Stimulated activated CD8-positive, alpha-beta memory T cell treated with anti-CD3 and anti-CD28 coated beads, Interleukin-2, amount 100 ng/mL, for 48 hours (primary cell): ENCODE data around the gene ASRGL1.
"Not testable (repeated sequence)": the region's sequence is repeated elsewhere in the genome, so short reads cannot be mapped to it uniquely, and the experiment has no call there.

ENCODE experiments used
- DNase-seq, 2 donors: peaks; one replicate each; pipeline ENCODE4 v3.0.0-alpha.2; 2020; ENCODE audit warnings: low read depth in 2 of 2

Gene ASRGL1

DNA sequence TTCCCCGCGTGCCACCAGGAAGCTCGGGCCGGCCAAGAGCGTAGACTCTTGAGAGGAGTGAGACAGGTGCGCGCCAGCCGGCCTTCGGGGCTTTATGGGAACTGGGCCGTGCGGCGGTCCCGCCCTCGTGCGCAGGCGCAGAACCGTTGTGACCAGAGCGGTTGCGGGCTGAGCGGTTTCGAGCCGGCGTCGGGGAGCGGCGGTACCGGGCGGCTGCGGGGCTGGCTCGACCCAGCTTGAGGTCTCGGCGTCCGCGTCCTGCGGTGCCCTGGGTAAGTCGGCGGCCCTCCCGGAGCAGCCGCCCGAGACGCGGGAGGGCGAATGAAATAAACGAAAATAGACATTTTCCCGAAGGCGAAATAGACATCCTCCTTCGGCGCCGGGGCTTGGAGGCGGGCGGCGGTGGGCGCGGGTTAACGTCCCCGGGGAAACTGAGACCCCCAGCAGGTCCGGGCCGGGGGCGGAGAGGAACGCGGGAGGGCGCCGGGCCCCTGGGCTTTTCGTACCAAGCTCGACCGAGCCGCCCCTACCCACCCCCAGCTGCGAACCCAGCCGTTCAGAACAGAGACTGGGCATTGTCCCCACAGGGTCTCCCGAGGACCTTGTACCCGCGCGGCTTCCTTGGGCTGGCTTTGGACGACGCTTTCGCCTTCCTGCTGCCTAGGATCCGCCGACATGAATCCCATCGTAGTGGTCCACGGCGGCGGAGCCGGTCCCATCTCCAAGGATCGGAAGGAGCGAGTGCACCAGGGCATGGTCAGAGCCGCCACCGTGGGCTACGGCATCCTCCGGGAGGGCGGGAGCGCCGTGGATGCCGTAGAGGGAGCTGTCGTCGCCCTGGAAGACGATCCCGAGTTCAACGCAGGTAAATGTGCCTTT lies at the start of gene ASRGL1:
TSS of gene ASRGL1 (plus strand) at position 146 of the 879 bp plus-strand sequence. CDS start at position 676, 530 bp downstream.
- DNase-seq = peak; percentile 63 to 65

- no peak for DNase-seq
These were observed 41.7 kb upstream of the ASRGL1 start for GRCh38 chr11:62295504-62295903.

DNA sequence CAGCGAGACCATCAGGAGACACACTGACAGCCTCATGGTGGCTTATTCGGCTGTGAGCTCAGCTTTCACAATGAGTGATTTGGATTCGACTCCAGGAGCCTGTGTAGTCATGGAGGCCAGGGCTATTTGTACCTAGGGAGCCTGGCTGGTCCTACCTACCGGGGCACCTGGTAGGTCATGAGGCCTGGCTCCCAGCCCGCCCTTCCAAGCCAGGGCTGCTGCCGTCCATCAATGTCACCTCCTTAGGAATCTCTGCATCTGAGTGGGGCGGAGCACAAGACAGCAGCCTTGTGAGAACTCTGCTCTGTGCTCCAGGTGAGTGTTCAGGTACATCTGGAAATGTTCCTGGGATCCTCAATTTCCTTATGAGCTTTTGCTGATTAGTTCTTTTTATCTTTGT lies 38.3 kb upstream of the ASRGL1 start, which contains the start of gene SCGB1D4:
TSS of gene SCGB1D4 (minus strand) at position 101 of the 400 bp plus-strand sequence. CDS start at position 36, 65 bp downstream.
- DNase-seq = no peak

DNA sequence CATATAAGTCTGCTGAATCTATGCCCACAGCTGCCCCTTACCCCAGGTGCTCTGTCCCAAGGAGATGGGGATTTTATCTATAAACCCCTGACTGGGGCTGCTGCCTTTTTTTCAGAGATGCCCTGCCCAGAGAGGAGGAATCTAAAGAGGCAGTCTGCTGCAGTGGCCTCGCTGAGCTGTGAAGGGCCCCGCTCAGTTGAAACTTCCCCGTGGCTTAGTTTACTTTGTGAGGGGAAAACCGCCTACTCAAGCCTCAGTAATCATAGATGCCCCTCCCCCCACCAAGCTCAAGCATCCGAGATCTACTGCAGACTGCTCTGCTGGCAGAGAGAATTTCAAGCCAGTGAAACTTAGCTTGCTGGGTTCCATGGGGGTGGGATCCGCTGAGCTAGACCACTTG lies 31.0 kb upstream of the ASRGL1 start:
- no peak for DNase-seq

DNA sequence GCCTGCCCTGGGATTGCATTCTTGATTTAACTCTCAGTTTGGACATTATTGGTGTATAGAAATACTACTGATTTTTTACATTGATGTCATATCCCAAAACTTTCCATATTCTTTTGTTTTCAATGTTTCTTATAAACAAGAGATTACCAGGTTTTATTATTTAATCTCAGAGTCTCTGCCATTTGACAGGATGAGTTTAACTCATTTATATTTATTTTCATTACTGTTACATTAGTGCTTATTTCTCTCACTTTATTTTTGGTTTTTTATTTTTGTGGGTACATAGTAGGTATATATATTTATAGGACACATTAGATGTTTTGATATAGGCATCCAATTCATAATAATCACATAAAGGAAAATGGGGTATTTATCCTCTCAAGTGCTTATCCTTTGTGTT lies 29.3 kb upstream of the ASRGL1 start:
- no peak for DNase-seq

DNA sequence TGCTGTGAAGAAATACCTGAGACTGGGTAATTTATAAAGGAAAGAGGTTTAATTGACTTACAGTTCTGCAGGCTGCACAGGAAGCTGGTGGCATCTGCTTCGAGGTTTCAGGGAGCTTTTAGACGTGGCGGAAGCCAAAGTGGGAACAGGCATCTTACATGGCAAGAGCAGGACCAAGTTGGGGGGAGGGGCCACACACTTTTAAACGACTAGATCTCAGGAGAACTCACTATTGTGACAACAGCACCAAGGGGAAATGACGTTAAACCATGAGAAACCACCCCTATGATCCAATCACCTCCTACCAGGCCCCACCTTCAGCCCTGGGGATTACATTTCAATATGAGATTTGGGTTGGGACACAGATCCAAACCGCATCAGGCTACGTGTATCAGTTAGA lies 27.3 kb upstream of the ASRGL1 start:
- no peak for DNase-seq

GRCh38 chr11:62315431-62315830 lies 21.8 kb upstream of the ASRGL1 start:
- DNase-seq = no peak

- no peak for DNase-seq
These were observed 14.7 kb upstream of the ASRGL1 start for GRCh38 chr11:62322524-62322923.

GRCh38 chr11:62324731-62325556 lies 12.3 kb upstream of the ASRGL1 start:
- DNase-seq = peak; percentile 38 to 61

DNA sequence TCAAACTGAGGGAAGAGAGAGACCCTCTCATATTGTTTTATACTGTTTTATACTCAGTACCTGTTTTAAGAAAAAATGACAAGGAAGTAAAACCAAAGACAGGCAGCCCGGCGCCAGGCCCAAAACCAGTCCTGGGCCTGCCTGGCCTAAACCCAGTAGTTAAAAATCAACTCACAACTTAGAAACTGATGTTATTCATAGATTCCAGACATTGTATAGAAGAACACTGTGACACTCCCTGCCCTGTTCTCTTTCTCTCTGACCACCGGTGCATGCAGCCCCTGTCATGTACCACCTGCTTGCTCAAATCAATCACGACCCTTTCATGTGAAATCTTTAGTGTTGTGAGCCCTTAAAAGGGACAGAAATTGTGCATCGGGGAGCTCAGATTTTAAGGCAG lies 11.5 kb upstream of the ASRGL1 start:
- not testable (repeated sequence) for DNase-seq

DNA sequence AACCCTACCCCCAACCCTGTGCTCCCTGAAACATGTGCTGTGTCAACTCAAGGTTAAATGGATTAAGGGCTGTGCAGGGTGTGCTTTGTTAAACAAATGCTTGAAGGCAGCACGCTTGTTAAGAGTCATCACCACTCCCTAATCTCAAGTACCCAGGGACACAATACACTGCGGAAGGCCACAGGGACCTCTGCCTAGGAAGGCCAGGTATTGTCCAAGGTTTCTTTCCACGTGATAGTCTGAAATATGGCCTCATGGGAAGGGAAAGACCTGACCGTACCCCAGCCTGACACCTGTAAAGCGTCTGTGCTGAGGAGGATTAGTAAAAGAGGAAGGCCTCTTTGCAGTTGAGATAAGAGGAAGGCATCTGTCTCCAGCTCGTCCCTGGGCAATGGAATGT lies 10.5 kb upstream of the ASRGL1 start:
- DNase-seq = not testable (repeated sequence)

GRCh38 chr11:62327541-62327940 lies 9.7 kb upstream of the ASRGL1 start:
- not testable (repeated sequence) for DNase-seq

GRCh38 chr11:62331264-62331663 lies 6.0 kb upstream of the ASRGL1 start:
- not testable (repeated sequence) for DNase-seq

- DNase-seq = no peak
These were observed 3.5 kb upstream of the ASRGL1 start for GRCh38 chr11:62333768-62334167.

DNA sequence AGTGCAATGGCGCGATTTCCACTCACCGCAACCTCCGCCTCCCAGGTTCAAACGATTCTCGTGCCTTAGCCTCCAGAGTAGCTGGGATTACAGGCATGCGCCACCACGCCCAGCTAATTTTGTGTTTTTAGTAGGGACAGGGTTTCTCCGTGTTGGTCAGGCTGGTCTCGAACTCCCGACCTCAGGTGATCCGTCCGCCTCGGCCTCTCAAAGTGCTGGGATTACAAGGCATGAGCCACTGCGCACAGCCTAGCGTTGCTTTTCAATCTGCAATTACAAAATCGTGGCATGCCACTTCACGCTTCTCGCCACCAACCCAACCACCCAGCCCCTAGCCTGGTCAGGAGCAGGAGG lies 322 bp upstream of the ASRGL1 start:
- DNase-seq = not testable (repeated sequence)

DNA sequence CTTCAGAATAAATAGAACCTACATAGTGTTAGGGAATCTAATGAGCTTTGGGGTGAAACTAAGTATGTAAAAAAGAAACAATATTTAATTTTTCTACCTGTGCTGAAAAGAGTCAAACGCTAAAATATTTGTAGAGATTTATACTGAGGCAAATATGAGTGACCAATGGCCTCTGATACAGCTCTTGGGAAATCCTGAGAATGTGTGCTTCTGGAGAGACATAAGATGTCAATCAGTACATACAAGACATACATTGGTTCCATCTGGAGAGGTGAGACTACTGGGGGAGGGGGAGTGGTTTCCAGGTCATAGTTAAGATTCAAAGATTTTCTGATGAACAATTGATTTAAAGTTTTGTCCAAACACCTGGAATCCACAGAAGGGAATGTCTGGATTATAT lies 970 bp downstream of the ASRGL1 start:
- DNase-seq = no peak

GRCh38 chr11:62340269-62340901 lies 3.1 kb downstream of the ASRGL1 start:
- peak; percentile 20 to 33 for DNase-seq

DNA sequence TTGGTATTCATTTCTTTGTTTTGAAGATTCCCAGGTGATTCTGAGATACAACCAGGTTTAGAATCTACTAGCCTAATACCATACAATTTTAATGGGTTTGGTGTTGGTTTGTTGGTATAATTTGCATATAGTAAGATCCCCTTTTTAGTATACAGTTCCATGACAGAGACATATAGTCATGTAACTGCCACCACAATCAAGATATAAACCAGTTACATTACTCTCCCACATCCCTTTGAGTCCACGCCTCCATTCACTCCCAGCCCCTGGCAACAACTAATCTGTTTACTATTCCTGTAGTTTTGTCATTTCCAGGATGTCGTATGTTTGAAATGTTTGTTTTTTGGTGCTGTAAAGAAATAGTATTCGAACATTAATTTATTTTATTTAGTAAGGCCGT lies 4.3 kb downstream of the ASRGL1 start:
- DNase-seq = no peak

DNA sequence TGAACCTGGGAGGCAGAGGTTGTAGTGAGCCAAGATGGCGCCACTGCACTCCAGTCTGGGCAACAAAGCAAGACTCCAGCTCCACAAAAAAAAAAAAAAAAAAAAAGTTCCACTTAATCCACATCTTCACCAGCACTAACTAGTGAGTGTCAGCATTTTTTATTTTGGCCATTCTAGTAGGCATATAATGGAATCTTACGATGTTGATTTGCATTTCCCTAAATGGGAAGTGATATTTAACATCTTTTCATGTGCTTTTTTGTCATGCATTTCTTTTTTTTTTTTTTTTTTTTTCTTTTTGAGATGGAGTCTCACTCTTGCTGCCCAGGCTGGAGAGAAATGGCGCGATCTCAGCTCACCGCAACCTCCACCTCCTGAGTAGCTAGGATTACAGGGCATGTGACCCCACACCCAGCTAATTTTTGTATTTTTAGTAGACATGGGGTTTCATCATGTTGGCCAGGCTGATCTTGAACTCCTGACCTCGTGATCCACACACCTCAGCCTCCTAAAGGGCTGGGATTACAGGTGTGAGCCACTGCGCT lies 6.5 kb downstream of the ASRGL1 start:
- not testable (repeated sequence) for DNase-seq

DNA sequence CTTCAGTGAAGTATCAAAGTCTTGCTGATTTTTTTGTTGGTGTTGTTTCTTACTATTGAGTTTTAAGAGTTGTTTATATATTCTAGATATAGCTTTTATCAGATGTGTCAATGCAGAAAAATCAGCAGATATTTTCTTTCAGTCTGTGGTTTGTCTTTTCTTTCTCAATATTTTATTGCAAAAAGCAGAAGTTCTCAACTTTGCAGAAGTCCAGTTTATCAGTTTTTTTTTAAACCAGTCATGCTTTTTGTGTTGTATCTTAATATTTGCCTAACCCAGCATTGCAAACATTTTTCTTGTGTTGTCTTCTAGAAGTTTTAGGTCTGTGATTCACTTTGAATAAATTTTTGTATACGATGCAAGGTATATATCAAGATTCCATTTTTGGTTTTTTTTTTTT lies 7.0 kb downstream of the ASRGL1 start:
- DNase-seq = no peak

DNA sequence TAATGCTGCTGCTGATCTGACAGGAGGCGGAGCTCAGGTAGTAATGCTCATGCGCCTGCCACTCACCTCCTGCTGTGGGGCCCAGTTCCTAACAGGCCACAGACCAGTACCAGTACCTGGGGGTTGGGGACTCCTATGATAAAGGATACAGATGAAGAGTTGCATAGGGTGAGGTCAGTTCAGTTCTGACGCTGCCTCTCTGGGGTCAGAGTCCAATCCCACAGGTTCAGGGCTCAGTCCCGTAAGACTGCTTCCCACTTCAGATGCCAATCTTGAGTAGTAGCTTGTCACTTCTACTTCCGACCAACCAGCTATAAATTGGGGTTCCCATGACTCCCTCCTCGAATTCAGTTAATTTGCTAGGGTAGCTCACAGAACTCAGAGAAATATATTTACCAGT lies 8.6 kb downstream of the ASRGL1 start:
- DNase-seq = no peak
